Gastrocnemius medialis (tissue), 4 donors: ENCODE data around the gene MECP2.

ENCODE experiments used
- POLR2A ChIP-seq, 2 donors: fragments of 450-650 bp; IDR thresholded peaks; one replicate each; pipeline ENCODE4 v1.6.1; 2017; ENCODE audit warnings: antibody characterized with exemption in 2 of 2, mild to moderate bottlenecking in 2 of 2, moderate library complexity in 2 of 2
- TF ChIP-seq, protein P1 (sequence below), 5 experiments: fragments of 450-650 bp in 3 of 5; fragments of 200-600 bp in 2 of 5; sonication (generic) in 2 of 5; IDR thresholded peaks in 4 of 5; conservative IDR thresholded peaks in 1 of 5; 1 replicate in 4 of 5; 2 replicates in 1 of 5; pipeline ENCODE4 v1.5.1; 2016 to 2019; ENCODE audit warnings: antibody characterized with exemption in 5 of 5, mild to moderate bottlenecking in 3 of 5, moderate library complexity in 3 of 5

DNA sequence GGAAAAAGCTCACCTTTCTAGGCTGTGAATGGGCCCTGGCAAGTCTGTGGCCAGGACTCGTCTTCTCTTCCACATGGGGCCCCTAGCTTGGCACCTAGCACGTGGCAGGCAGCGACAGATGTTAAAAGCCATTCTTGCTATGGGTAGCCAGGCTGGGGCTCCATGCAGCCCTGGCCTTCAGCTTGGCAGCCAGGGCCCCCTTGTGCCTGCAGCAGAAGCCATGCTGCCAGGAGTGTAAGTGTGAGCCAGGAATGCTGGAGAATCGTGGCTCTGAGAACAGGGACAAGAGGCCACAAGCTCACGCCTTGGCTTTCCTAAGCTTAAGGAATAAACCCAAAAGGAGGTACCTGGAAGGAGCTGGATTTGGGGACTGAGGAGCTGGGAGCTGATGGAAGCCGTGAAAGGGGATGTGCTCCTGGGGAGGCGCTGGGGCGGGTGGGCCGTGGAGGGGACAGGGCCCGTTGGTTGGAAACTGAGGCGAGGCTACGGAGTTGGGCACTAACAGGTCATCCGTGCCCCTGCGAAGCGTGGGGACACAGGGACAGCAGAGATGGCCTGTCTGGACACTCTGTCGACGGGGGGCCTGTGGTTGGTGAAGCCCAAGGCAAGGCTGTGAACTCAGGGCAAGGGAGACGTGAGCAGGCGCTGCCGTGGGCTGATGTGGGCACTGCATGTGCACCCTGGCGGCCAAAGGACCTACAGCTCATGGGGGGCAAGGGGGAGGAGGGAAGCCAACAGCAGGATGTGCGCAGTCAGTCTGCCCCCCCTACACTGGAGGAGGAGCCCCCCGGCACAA, 45.6 kb upstream of the MECP2 start:
- TF ChIP-seq, protein P1, sequence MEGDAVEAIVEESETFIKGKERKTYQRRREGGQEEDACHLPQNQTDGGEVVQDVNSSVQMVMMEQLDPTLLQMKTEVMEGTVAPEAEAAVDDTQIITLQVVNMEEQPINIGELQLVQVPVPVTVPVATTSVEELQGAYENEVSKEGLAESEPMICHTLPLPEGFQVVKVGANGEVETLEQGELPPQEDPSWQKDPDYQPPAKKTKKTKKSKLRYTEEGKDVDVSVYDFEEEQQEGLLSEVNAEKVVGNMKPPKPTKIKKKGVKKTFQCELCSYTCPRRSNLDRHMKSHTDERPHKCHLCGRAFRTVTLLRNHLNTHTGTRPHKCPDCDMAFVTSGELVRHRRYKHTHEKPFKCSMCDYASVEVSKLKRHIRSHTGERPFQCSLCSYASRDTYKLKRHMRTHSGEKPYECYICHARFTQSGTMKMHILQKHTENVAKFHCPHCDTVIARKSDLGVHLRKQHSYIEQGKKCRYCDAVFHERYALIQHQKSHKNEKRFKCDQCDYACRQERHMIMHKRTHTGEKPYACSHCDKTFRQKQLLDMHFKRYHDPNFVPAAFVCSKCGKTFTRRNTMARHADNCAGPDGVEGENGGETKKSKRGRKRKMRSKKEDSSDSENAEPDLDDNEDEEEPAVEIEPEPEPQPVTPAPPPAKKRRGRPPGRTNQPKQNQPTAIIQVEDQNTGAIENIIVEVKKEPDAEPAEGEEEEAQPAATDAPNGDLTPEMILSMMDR (IDR thresholded peaks at IDR 0.05 in 4 of 5, conservative IDR thresholded peaks at IDR 0.05 in 1 of 5): no peak
- no peak for TF ChIP-seq POLR2A (IDR thresholded peaks at IDR 0.05)
